CD8-positive, alpha-beta memory T cell (primary cell): ENCODE results near the gene AIF1L. TPM values are rescaled to one million over a fixed set of nuclear protein-coding genes. Genes with fewer than 3 reads are reported as not detected.

Experiments
- CTCF ChIA-PET: fragments of 350-600 bp; sonication (Branson Sonifier 250); formaldehyde crosslinking; loops from one replicate; lab custom pipeline; 2021; ENCODE audit warnings: antibody characterized with exemption; lab: Charles Lee
- POLR2A ChIA-PET: fragments of 350-600 bp; sonication (Branson Sonifier 250); formaldehyde crosslinking; loops from one replicate; lab custom pipeline; 2021; ENCODE audit warnings: antibody characterized with exemption; lab: Charles Lee
- DNase-seq, 5 donors: peaks; one replicate each; pipeline versions ENCODE4 v3.0.0 to v3.0.0-alpha.2; 2020 to 2022; ENCODE audit warnings: mixed read lengths in 1 of 5
- H3K27ac ChIP-seq: one replicate; pipeline ENCODE4 v1.7.0; 2013; ENCODE audit warnings: low read depth, mild to moderate bottlenecking, low read length, moderate library complexity
- H3K27me3 ChIP-seq: 2 replicates; pipeline ENCODE4 v1.7.0; 2013; ENCODE audit warnings: low read length, mild to moderate bottlenecking; ENCODE audit not compliant: insufficient read depth, poor library complexity, severe bottlenecking
- H3K36me3 ChIP-seq: 2 replicates; pipeline ENCODE4 v1.7.0; 2013; ENCODE audit warnings: mild to moderate bottlenecking, low read length, moderate library complexity; ENCODE audit not compliant: insufficient read depth
- H3K4me1 ChIP-seq: 2 replicates; pipeline ENCODE4 v1.7.0; 2013; ENCODE audit warnings: mild to moderate bottlenecking, low read length, moderate library complexity; ENCODE audit not compliant: insufficient read depth
- H3K4me3 ChIP-seq: 2 replicates; pipeline ENCODE4 v1.7.0; 2013; ENCODE audit warnings: mild to moderate bottlenecking, low read length
- H3K9me3 ChIP-seq: 2 replicates; pipeline ENCODE4 v1.7.0; 2013; ENCODE audit warnings: mild to moderate bottlenecking, low read length
- H3K27ac Mint-ChIP-seq, 8 donors: one replicate each; pipeline ENCODE4 v1.8.0; 2020 to 2021; ENCODE audit warnings: mixed read lengths in 8 of 8, mild to moderate bottlenecking in 6 of 8, inconsistent platforms in 3 of 8, moderate library complexity in 3 of 8
- H3K27me3 Mint-ChIP-seq, 2 donors: one replicate each; pipeline ENCODE4 v1.8.0; 2020 to 2021; ENCODE audit warnings: mixed read lengths in 2 of 2, mild to moderate bottlenecking in 1 of 2, moderate library complexity in 1 of 2
- H3K36me3 Mint-ChIP-seq, 3 donors: one replicate each; pipeline ENCODE4 v1.8.0; 2020 to 2021; ENCODE audit warnings: mixed read lengths in 3 of 3, inconsistent platforms in 1 of 3, mild to moderate bottlenecking in 1 of 3
- H3K4me1 Mint-ChIP-seq, 3 donors: one replicate each; pipeline ENCODE4 v1.8.0; 2020 to 2021; ENCODE audit warnings: mixed read lengths in 3 of 3, inconsistent platforms in 1 of 3, mild to moderate bottlenecking in 1 of 3
- H3K4me3 Mint-ChIP-seq, 7 donors: one replicate each; pipeline ENCODE4 v1.8.0; 2020 to 2021; ENCODE audit warnings: mixed read lengths in 7 of 7, mild to moderate bottlenecking in 6 of 7, moderate library complexity in 4 of 7, inconsistent platforms in 2 of 7
- H3K9me3 Mint-ChIP-seq, 5 donors: one replicate each; pipeline ENCODE4 v1.8.0; 2020 to 2022; ENCODE audit warnings: mixed read lengths in 5 of 5, mild to moderate bottlenecking in 3 of 5, moderate library complexity in 2 of 5, inconsistent platforms in 1 of 5
- polyA plus RNA-seq: library from polyadenylated mRNA; unstranded; fragments of 300-500 nt; fragmentation: Illumina TruSeq; gene quantifications from one replicate; pipeline ENCODE4 v1.2.3, GENCODE V29; 2021
- total RNA-seq, 2 experiments: library from RNA; stranded (reverse); gene quantifications; one replicate each; pipeline ENCODE4 v1.2.3, GENCODE V29; 2021

Gene AIF1L
- total and polyA plus RNA-seq, 3 experiments from 2014 or later: 0.27 to 0.48 TPM; not detected in 1

GRCh38 chr9:131116281-131117120 lies 20.2 kb downstream of the AIF1L start:
- no peaks in the 10 kb centered on the region for H3K4me1 Mint-ChIP-seq
- peaks cover 57% of the 10 kb centered on the region for H3K27me3 ChIP-seq
- H3K27me3 Mint-ChIP-seq: peaks cover 10 to 21% of the 10 kb centered on the region in 2 donors
- ChIA-PET CTCF (no interaction called here), POLR2A (interaction anchor here (0.6 kb wide), 1 partner anchor 53 kb away, joined by 4 read pairs; no protein-coding TSS in a partner anchor)
- no peaks in the 10 kb centered on the region for H3K9me3 ChIP-seq
- peaks cover 0 to 2% (median 0%) of the 10 kb centered on the region in 3 donors for H3K36me3 Mint-ChIP-seq
- no peak overlapping the region for H3K27ac ChIP-seq
- no peaks in the 10 kb centered on the region for H3K4me1 ChIP-seq
- H3K4me3 ChIP-seq: no peak overlapping the region
- peak overlapping the region in 1 of 8 donors; percentile 39 for H3K27ac Mint-ChIP-seq
- no peak overlapping the region for H3K4me3 Mint-ChIP-seq
- DNase-seq: no peak
- no peaks in the 10 kb centered on the region for H3K9me3 Mint-ChIP-seq
- H3K36me3 ChIP-seq: no peaks in the 10 kb centered on the region

GRCh38 chr9:131117121-131117761 lies 20.9 kb downstream of the AIF1L start:
- CTCF ChIA-PET: no interaction called here

GRCh38 chr9:131117762-131118145 lies 21.4 kb downstream of the AIF1L start:
- H3K9me3 ChIP-seq: no peaks in the 10 kb centered on the region
- Mint-ChIP-seq H3K36me3 (peaks cover 0 to 2% (median 0%) of the 10 kb centered on the region in 3 donors), H3K27ac (no peak overlapping the region), H3K9me3 (no peaks in the 10 kb centered on the region), H3K4me3 (no peak overlapping the region), H3K27me3 (peaks cover 10 to 21% of the 10 kb centered on the region in 2 donors), H3K4me1 (no peaks in the 10 kb centered on the region)
- ChIA-PET CTCF (no interaction called here), POLR2A (no interaction called here)
- peaks cover 47% of the 10 kb centered on the region for H3K27me3 ChIP-seq
- no peak overlapping the region for H3K27ac ChIP-seq
- DNase-seq: no peak
- H3K36me3 ChIP-seq: no peaks in the 10 kb centered on the region
- H3K4me3 ChIP-seq: no peak overlapping the region
- no peaks in the 10 kb centered on the region for H3K4me1 ChIP-seq

More at GRCh38 chr9:131117121-131117761, 20.9 kb downstream of the AIF1L start:
- H3K4me1 ChIP-seq: no peaks in the 10 kb centered on the region
- no peaks in the 10 kb centered on the region for H3K36me3 ChIP-seq
- Mint-ChIP-seq H3K36me3 (peaks cover 0 to 2% (median 0%) of the 10 kb centered on the region in 3 donors), H3K4me3 (no peak overlapping the region), H3K9me3 (no peaks in the 10 kb centered on the region), H3K4me1 (no peaks in the 10 kb centered on the region), H3K27me3 (peaks cover 10 to 21% of the 10 kb centered on the region in 2 donors), H3K27ac (no peak overlapping the region)
- no peaks in the 10 kb centered on the region for H3K9me3 ChIP-seq
- POLR2A ChIA-PET: interaction anchor here (0.6 kb wide), 1 partner anchor 52 kb away, joined by 4 read pairs; no protein-coding TSS in a partner anchor
- H3K4me3 ChIP-seq: no peak overlapping the region
- H3K27ac ChIP-seq: no peak overlapping the region
- no peak for DNase-seq
- H3K27me3 ChIP-seq: peaks cover 52% of the 10 kb centered on the region

GRCh38 chr9:131119600-131119999 lies 23.3 kb downstream of the AIF1L start:
- Mint-ChIP-seq H3K27ac (no peak overlapping the region), H3K4me1 (peaks cover 0 to under 1% (median under 1%) of the 10 kb centered on the region in 3 donors), H3K9me3 (no peaks in the 10 kb centered on the region), H3K36me3 (peaks cover 0 to 2% (median 0%) of the 10 kb centered on the region in 3 donors), H3K27me3 (peaks cover 10 to 21% of the 10 kb centered on the region in 2 donors), H3K4me3 (no peak overlapping the region)
- POLR2A ChIA-PET: no interaction called here
- CTCF ChIA-PET: no interaction called here
- no peak overlapping the region for H3K4me3 ChIP-seq
- H3K4me1 ChIP-seq: no peaks in the 10 kb centered on the region
- DNase-seq: no peak
- H3K27me3 ChIP-seq: peaks cover 32% of the 10 kb centered on the region
- H3K9me3 ChIP-seq: no peaks in the 10 kb centered on the region
- no peak overlapping the region for H3K27ac ChIP-seq
- H3K36me3 ChIP-seq: no peaks in the 10 kb centered on the region

- Mint-ChIP-seq H3K4me3 (no peak overlapping the region), H3K36me3 (peaks cover 0 to 7% (median 3%) of the 10 kb centered on the region in 3 donors), H3K4me1 (peaks cover 9 to 11% (median 11%) of the 10 kb centered on the region in 3 donors), H3K27ac (peak overlapping the region in 1 of 8 donors; percentile 26), H3K27me3 (peaks cover 10 to 21% of the 10 kb centered on the region in 2 donors), H3K9me3 (no peaks in the 10 kb centered on the region)
- Histone ChIP-seq H3K36me3 (no peaks in the 10 kb centered on the region), H3K9me3 (no peaks in the 10 kb centered on the region), H3K27ac (no peak overlapping the region), H3K4me1 (no peaks in the 10 kb centered on the region), H3K4me3 (no peak overlapping the region), H3K27me3 (peaks cover 30% of the 10 kb centered on the region)
- DNase-seq: no peak
- CTCF ChIA-PET: no interaction called here
- POLR2A ChIA-PET: no interaction called here
These were observed 24.4 kb downstream of the AIF1L start for GRCh38 chr9:131120620-131121228.

GRCh38 chr9:131121346-131121745 lies 25.0 kb downstream of the AIF1L start:
- POLR2A ChIA-PET: no interaction called here
- Histone ChIP-seq H3K4me1 (peaks cover 3% of the 10 kb centered on the region), H3K27ac (no peak overlapping the region), H3K36me3 (no peaks in the 10 kb centered on the region), H3K27me3 (peaks cover 26% of the 10 kb centered on the region), H3K4me3 (no peak overlapping the region), H3K9me3 (no peaks in the 10 kb centered on the region)
- Mint-ChIP-seq H3K36me3 (peaks cover 0 to 13% (median 3%) of the 10 kb centered on the region in 3 donors), H3K4me1 (peaks cover 15 to 18% (median 17%) of the 10 kb centered on the region in 3 donors), H3K9me3 (no peaks in the 10 kb centered on the region), H3K27me3 (peaks cover 10 to 21% of the 10 kb centered on the region in 2 donors), H3K27ac (no peak overlapping the region), H3K4me3 (peak overlapping the region in 1 of 7 donors; percentile 32)
- DNase-seq: no peak
- CTCF ChIA-PET: no interaction called here

GRCh38 chr9:131122158-131122557 lies 25.8 kb downstream of the AIF1L start:
- H3K27me3 ChIP-seq: peaks cover 18% of the 10 kb centered on the region
- H3K27ac ChIP-seq: no peak overlapping the region
- CTCF ChIA-PET: no interaction called here
- POLR2A ChIA-PET: no interaction called here
- peaks cover 0 to 13% (median 3%) of the 10 kb centered on the region in 3 donors for H3K36me3 Mint-ChIP-seq
- peaks cover 12% of the 10 kb centered on the region for H3K4me1 ChIP-seq
- H3K4me1 Mint-ChIP-seq: peaks cover 18 to 22% (median 19%) of the 10 kb centered on the region in 3 donors
- no peak overlapping the region for H3K27ac Mint-ChIP-seq
- H3K9me3 Mint-ChIP-seq: no peaks in the 10 kb centered on the region
- peak overlapping the region in 1 of 7 donors; percentile 32 for H3K4me3 Mint-ChIP-seq
- H3K36me3 ChIP-seq: no peaks in the 10 kb centered on the region
- no peaks in the 10 kb centered on the region for H3K9me3 ChIP-seq
- peaks cover 10 to 19% of the 10 kb centered on the region in 2 donors for H3K27me3 Mint-ChIP-seq
- H3K4me3 ChIP-seq: no peak overlapping the region
- DNase-seq: no peak
